ENCODE measurements around the gene SHB. TPM values are rescaled to one million over a fixed set of nuclear protein-coding genes. Genes with fewer than 3 reads are reported as not detected.

SHB gene
- total and polyA plus RNA-seq, 2 of the 13 experiments (the other 11 are each of a cell fraction or from before 2014, with no cell fraction given) = 19.4 to 20.7 TPM

DNA sequence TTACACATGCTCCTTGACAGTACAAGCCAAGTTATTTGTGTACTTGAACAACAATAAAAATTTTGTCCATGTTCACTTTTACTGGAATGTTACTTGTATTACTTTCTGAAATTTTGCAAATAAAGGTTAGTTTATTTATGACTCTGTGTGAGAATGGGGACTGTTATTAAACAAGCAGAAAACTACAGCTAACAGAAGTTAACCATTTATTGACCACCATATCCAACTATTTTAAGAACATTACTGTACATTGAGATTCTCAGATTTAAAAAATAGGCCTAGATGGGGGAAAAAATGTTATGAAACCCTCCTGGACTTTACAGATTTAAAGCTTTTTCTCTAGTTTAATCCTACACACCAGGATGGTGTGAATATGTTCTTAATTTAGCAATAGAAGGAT, 166.9 kb downstream of the SHB start:
- POLR2A ChIA-PET = interaction anchor here (1.2 to 1.7 kb wide), 2 partner anchors 9 to 416 kb away, joined by 4 to 5 read pairs; no protein-coding TSS in a partner anchor
- no peak overlapping the region for H3K9ac ChIP-seq (ENCODE audit: insufficient read depth, low read depth, low read length)

DNA sequence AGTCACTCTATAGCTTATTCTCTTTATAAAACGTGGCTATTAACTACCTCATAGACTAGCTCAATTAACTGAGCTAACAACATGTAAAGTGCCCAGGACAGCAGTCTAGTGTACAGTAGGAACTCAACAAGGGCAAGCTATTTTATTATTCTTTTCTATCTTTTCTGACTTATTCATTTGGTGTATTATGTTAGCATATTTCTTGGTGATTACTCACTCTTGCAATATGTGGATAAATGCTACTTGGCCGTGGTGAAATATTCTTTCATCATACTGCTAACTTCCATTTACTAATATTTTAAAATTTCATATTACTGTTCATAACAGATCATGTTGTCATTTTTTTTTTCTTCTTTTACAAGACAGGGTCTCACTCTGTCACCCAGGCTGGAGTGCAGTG, 170.0 kb downstream of the SHB start:
- FAIRE-seq = no peak
- no TSS peak for BruUV-seq (replicated peaks)
- no peak for DNase-seq (ENCODE audit: low spot score)
- Histone ChIP-seq H4K20me1 (ENCODE audit: insufficient read depth, low read length) (no peaks in the 10 kb centered on the region), H3K79me2 (ENCODE audit: insufficient read depth, low read length) (peaks cover 22% of the 10 kb centered on the region), H3K27ac (ENCODE audit: extremely low read length, insufficient read depth, low read length) (no peak overlapping the region), H3K4me1 (ENCODE audit: insufficient read depth, low read length) (peaks cover 18% of the 10 kb centered on the region), H3K9ac (ENCODE audit: insufficient read depth, low read depth, low read length) (no peak overlapping the region), H3K36me3 (replicated peaks in 1 of 2; ENCODE audit: control insufficient read depth in 1 of 2, insufficient read depth in 2 of 2, low read length in 2 of 2) (peaks cover 3 to 30% of the 10 kb centered on the region in 2 experiments; a peak in 4 of 5 replicates), H3K27me3 (ENCODE audit: control insufficient read depth in 1 of 2, insufficient read depth in 2 of 2, low read length in 2 of 2) (no peaks in the 10 kb centered on the region; a peak in 1 of 5 replicates), H3K4me2 (ENCODE audit: low read depth, low read length) (no peak overlapping the region), H3K4me3 (replicated peaks in 1 of 3; ENCODE audit: insufficient read depth in 1 of 3, low read depth in 2 of 3, low read length in 3 of 3) (no peak overlapping the region), H2AFZ (ENCODE audit: low read length) (no peak overlapping the region), H3K9me3 (ENCODE audit: low read length) (no peaks in the 10 kb centered on the region)
- TF ChIP-seq KLF16 (CRISPR knock-in tag; IDR thresholded peaks at IDR 0.05) = no peak
- TF ChIP-seq FOXJ3 (CRISPR knock-in tag; IDR thresholded peaks at IDR 0.05; ENCODE audit: borderline replicate concordance) = no peak
- no peak for TF ChIP-seq IKZF4 (CRISPR knock-in tag; IDR thresholded peaks at IDR 0.05; ENCODE audit: borderline replicate concordance, low read depth, not compliant biosample characterization)
- TF ChIP-seq ZFAT (CRISPR knock-in tag; conservative IDR thresholded peaks at IDR 0.05) = no peak
- ChIA-PET CTCF (ENCODE audit: low intra/inter-chr PET ratio, low total read pairs) (no interaction called here), POLR2A (no interaction called here)
- intact Hi-C loops (cut with micrococcal nuclease; ENCODE audit: unreplicated experiment) (no loop called here), in situ Hi-C loops (cut with HindIII; ENCODE audit: extremely low pct_ligation_motif_present, low pct_unique_long_range_greater_than_20kb) (no loop called here)
- no peak for ATAC-seq
- 99% methylated on average over 2 of the region's 2 CpGs for WGBS (ENCODE audit: low lambda C conversion rate)

More for the DNA sequence above, 166.9 kb downstream of the SHB start:
- no TSS peak for BruUV-seq (replicated peaks)
- in situ Hi-C loops (cut with HindIII; ENCODE audit: extremely low pct_ligation_motif_present, low pct_unique_long_range_greater_than_20kb) (loop anchor here (10.0 to 25.0 kb wide), 3 partner anchors 353 to 453 kb away; partner anchors contain the start of gene POLR1E), intact Hi-C loops (cut with micrococcal nuclease; ENCODE audit: unreplicated experiment) (loop anchor here (5.0 kb wide), 2 partner anchors 115 to 415 kb away; partner anchors contain the start of genes EXOSC3 and POLR1E)
- FAIRE-seq (no peak), DNase-seq (ENCODE audit: low spot score) (no peak), ATAC-seq (no peak)
- no peak overlapping the region for H2AFZ ChIP-seq (ENCODE audit: low read length)
- peak overlapping the region in 2 of 3 experiments; percentile 77 to 90; a peak in 2 of 6 replicates for H3K4me3 ChIP-seq (replicated peaks in 1 of 3; ENCODE audit: insufficient read depth in 1 of 3, low read depth in 2 of 3, low read length in 3 of 3)
- H3K27me3 ChIP-seq (ENCODE audit: control insufficient read depth in 1 of 2, insufficient read depth in 2 of 2, low read length in 2 of 2) = no peaks in the 10 kb centered on the region; a peak in 1 of 5 replicates
- peak; percentile 75 for TF ChIP-seq ZNF652 (CRISPR knock-in tag; IDR thresholded peaks at IDR 0.05; ENCODE audit: borderline replicate concordance, low read depth)
- TF ChIP-seq NPAS2 (CRISPR knock-in tag; IDR thresholded peaks at IDR 0.05; ENCODE audit: borderline replicate concordance) = no peak
- TF ChIP-seq RARA (CRISPR knock-in tag; IDR thresholded peaks at IDR 0.05) = no peak
- TF ChIP-seq ZNF101 (CRISPR knock-in tag; IDR thresholded peaks at IDR 0.05; ENCODE audit: borderline replicate concordance, low read depth) = no peak
- TF ChIP-seq KDM2A (CRISPR knock-in tag; IDR thresholded peaks at IDR 0.05; ENCODE audit: borderline replicate concordance, low read depth) = no peak
- TF ChIP-seq ZKSCAN1 (IDR thresholded peaks at IDR 0.05; ENCODE audit: low read length) = no peak
- no peaks in the 10 kb centered on the region for H3K9me3 ChIP-seq (ENCODE audit: low read length)
- peaks cover 44% of the 10 kb centered on the region for H3K4me1 ChIP-seq (ENCODE audit: insufficient read depth, low read length)
- CTCF ChIA-PET (ENCODE audit: low intra/inter-chr PET ratio, low total read pairs) = no interaction called here
- peaks cover 22% of the 10 kb centered on the region for H3K79me2 ChIP-seq (ENCODE audit: insufficient read depth, low read length)
- no peak overlapping the region for H3K27ac ChIP-seq (ENCODE audit: extremely low read length, insufficient read depth, low read length)
- peak overlapping the region; percentile 95 for H3K4me2 ChIP-seq (ENCODE audit: low read depth, low read length)
- H4K20me1 ChIP-seq (ENCODE audit: insufficient read depth, low read length) = no peaks in the 10 kb centered on the region
- peaks cover 2 to 12% of the 10 kb centered on the region in 2 experiments; a peak in 3 of 5 replicates for H3K36me3 ChIP-seq (replicated peaks in 1 of 2; ENCODE audit: control insufficient read depth in 1 of 2, insufficient read depth in 2 of 2, low read length in 2 of 2)

Data from HepG2 (cell line).